Loucy (cell line): ENCODE results near the gene AGPAT1.

Experiments
- H2AFZ ChIP-seq: fragments of 200-600 bp; sonication (generic); 2 replicates; pipeline ENCODE4 v1.6.0; 2016; ENCODE audit warnings: antibody characterized with exemption, mild to moderate bottlenecking, low read length, moderate library complexity
- H3F3A ChIP-seq: fragments of 200-600 bp; 2 replicates; pipeline ENCODE4 v1.6.0; 2016; ENCODE audit warnings: antibody characterized with exemption, low read depth, mild to moderate bottlenecking
- H3K27me3 ChIP-seq: fragments of 200-600 bp; sonication (generic); 2 replicates; pipeline ENCODE4 v1.6.1; 2014; ENCODE audit warnings: low read length, mild to moderate bottlenecking; ENCODE audit not compliant: insufficient read depth, poor library complexity, severe bottlenecking
- H3K36me3 ChIP-seq: fragments of 200-600 bp; sonication (generic); 2 replicates; pipeline ENCODE4 v1.6.1; 2016; ENCODE audit warnings: low read length; ENCODE audit not compliant: insufficient read depth
- H3K4me1 ChIP-seq: fragments of 200-600 bp; sonication (generic); 2 replicates; pipeline ENCODE4 v1.5.1; 2014; ENCODE audit warnings: low read length, mild to moderate bottlenecking; ENCODE audit not compliant: insufficient read depth, poor library complexity, severe bottlenecking
- H3K4me2 ChIP-seq: fragments of 200-600 bp; sonication (generic); 2 replicates; pipeline ENCODE4 v1.6.0; 2014; ENCODE audit warnings: antibody characterized with exemption, low read length, low read depth, mild to moderate bottlenecking; ENCODE audit not compliant: poor library complexity, severe bottlenecking
- H3K4me3 ChIP-seq: fragments of 200-600 bp; sonication (generic); 2 replicates; pipeline ENCODE4 v1.5.1; 2014; ENCODE audit warnings: low read length, mild to moderate bottlenecking, mixed read lengths; ENCODE audit not compliant: poor library complexity, severe bottlenecking
- H3K79me2 ChIP-seq: fragments of 200-600 bp; sonication (generic); 2 replicates; pipeline ENCODE4 v1.6.1; 2014; ENCODE audit warnings: low read length; ENCODE audit not compliant: insufficient read depth
- H3K9ac ChIP-seq: fragments of 200-600 bp; sonication (generic); 2 replicates; pipeline ENCODE4 v1.6.0; 2014; ENCODE audit warnings: mild to moderate bottlenecking, low read depth, low read length, moderate library complexity; ENCODE audit not compliant: poor library complexity, severe bottlenecking
- H3K9me2 ChIP-seq: fragments of 200-600 bp; sonication (generic); replicated peaks from 2 replicates; pipeline ENCODE4 v1.6.1; 2016; ENCODE audit warnings: low read depth, low read length, mixed read lengths
- H3K9me3 ChIP-seq: fragments of 200-600 bp; sonication (generic); 2 replicates; pipeline ENCODE4 v1.6.1; 2014; ENCODE audit warnings: mild to moderate bottlenecking, antibody characterized with exemption, low read length, low read depth; ENCODE audit not compliant: insufficient read depth
- H4K20me1 ChIP-seq: fragments of 200-600 bp; sonication (generic); 2 replicates; pipeline ENCODE4 v1.6.0; 2014; ENCODE audit warnings: antibody characterized with exemption, low read length, mild to moderate bottlenecking; ENCODE audit not compliant: insufficient read depth, poor library complexity, severe bottlenecking
- CTCF ChIP-seq: fragments of 200-600 bp; sonication (generic); conservative IDR thresholded peaks from 2 replicates; pipeline ENCODE4 v1.5.1; 2014; ENCODE audit warnings: mild to moderate bottlenecking, antibody characterized with exemption, low read length
- EZH2phosphoT487 ChIP-seq: fragments of 200-600 bp; IDR thresholded peaks from 2 replicates; pipeline ENCODE4 v1.6.1; 2018; ENCODE audit warnings: antibody characterized with exemption, mild to moderate bottlenecking, moderate library complexity, borderline replicate concordance

Gene AGPAT1

GRCh38 chr6:32167154-32167760, 8.6 kb downstream of the AGPAT1 start:
- H3K4me1 ChIP-seq, result no peaks in the 10 kb centered on the region
- H3K9me2 ChIP-seq, result no peaks in the 10 kb centered on the region
- no peaks in the 10 kb centered on the region for H3K9me3 ChIP-seq
- H3K79me2 ChIP-seq, result no peaks in the 10 kb centered on the region
- H3K9ac ChIP-seq, result no peak overlapping the region
- no peak overlapping the region for H3K4me3 ChIP-seq
- H3K36me3 ChIP-seq, result peaks cover 17% of the 10 kb centered on the region; the same call in 1 of the 2 replicates
- TF ChIP-seq CTCF (no peak), EZH2phosphoT487 (no peak)
- no peaks in the 10 kb centered on the region for H4K20me1 ChIP-seq
- H3F3A ChIP-seq, result no peaks in the 10 kb centered on the region
- H3K27me3 ChIP-seq, result no peaks in the 10 kb centered on the region
- H2AFZ ChIP-seq, result no peak overlapping the region
- H3K4me2 ChIP-seq, result no peak overlapping the region

GRCh38 chr6:32166411-32167061, 9.3 kb downstream of the AGPAT1 start:
- no peaks in the 10 kb centered on the region for H3K4me1 ChIP-seq
- no peaks in the 10 kb centered on the region for H3K9me2 ChIP-seq
- H4K20me1 ChIP-seq, result no peaks in the 10 kb centered on the region
- no peaks in the 10 kb centered on the region for H3K79me2 ChIP-seq
- no peaks in the 10 kb centered on the region for H3K27me3 ChIP-seq
- H3K36me3 ChIP-seq, result peaks cover 17% of the 10 kb centered on the region; the same call in 1 of the 2 replicates
- H3K4me2 ChIP-seq, result no peak overlapping the region
- no peak overlapping the region for H3K9ac ChIP-seq
- no peak overlapping the region for H3K4me3 ChIP-seq
- H2AFZ ChIP-seq, result no peak overlapping the region
- no peaks in the 10 kb centered on the region for H3F3A ChIP-seq
- no peaks in the 10 kb centered on the region for H3K9me3 ChIP-seq
- TF ChIP-seq CTCF, result no peak
- TF ChIP-seq EZH2phosphoT487, result no peak

GRCh38 chr6:32164295-32164694, 11.6 kb downstream of the AGPAT1 start, which contains the start of gene EGFL8:
Gene EGFL8 (plus strand): TSS chr6:32164595. CDS start chr6:32166166, 1,571 bp downstream.
- H4K20me1 ChIP-seq, result no peaks in the 10 kb centered on the region
- H3K9me3 ChIP-seq, result no peaks in the 10 kb centered on the region
- no peaks in the 10 kb centered on the region for H3K79me2 ChIP-seq
- no peak for TF ChIP-seq EZH2phosphoT487
- TF ChIP-seq CTCF, result no peak
- H3K9me2 ChIP-seq, result no peaks in the 10 kb centered on the region
- no peak within 1 kb of the TSS for H3K4me2 ChIP-seq
- H3K4me1 ChIP-seq, result no peaks in the 10 kb centered on the region
- no peak within 1 kb of the TSS for H3K4me3 ChIP-seq
- no peak within 1 kb of the TSS for H2AFZ ChIP-seq
- H3K36me3 ChIP-seq, result peaks cover 17% of the 10 kb centered on the region; the same call in 1 of the 2 replicates
- no peaks in the 10 kb centered on the region for H3F3A ChIP-seq
- H3K27me3 ChIP-seq, result no peaks in the 10 kb centered on the region
- H3K9ac ChIP-seq, result no peak within 1 kb of the TSS
